ENCODE measurements around the gene TANGO2. TPM values are rescaled to one million over a fixed set of nuclear protein-coding genes. Genes with fewer than 3 reads are reported as not detected.

Gene TANGO2
- total and polyA plus RNA-seq, 2 of the 8 experiments (the other 6 are each of a cell fraction or from before 2014, with no cell fraction given): 10.1 to 18.4 TPM

DNA sequence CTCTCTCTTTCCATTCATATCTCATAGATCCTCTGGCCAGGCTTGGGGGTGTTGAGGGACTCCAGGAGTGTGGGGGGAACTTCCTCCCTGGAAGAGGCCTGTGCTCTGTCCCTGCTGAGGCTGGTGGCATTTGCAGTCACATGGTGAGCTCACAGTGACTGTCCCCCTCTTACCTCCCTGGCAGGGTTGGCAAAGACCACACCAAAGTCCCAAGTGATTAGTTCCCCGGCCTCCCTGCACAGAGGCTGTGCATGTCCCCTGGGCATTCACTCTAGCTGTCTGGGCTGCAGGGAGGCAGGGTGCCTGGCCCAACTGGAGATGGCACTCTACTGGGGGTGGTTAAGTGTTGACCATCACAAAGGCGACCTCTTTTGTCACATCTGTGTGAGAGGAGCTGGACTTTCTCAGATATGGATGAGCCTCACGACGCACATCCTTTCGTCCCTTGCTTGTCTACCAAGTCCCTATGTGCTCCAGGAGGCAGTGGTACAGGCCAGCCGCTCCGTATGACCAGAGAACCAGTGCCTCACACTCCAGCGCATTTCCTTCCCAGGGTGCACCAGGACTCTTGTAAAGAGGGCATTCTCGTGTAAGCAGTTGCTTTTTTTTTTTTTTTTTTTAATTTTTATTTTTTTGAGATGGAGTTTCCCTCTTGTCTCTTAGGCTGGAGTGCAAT is 8.8 kb downstream of the TANGO2 start (continued):
- TF ChIP-seq, protein P1, sequence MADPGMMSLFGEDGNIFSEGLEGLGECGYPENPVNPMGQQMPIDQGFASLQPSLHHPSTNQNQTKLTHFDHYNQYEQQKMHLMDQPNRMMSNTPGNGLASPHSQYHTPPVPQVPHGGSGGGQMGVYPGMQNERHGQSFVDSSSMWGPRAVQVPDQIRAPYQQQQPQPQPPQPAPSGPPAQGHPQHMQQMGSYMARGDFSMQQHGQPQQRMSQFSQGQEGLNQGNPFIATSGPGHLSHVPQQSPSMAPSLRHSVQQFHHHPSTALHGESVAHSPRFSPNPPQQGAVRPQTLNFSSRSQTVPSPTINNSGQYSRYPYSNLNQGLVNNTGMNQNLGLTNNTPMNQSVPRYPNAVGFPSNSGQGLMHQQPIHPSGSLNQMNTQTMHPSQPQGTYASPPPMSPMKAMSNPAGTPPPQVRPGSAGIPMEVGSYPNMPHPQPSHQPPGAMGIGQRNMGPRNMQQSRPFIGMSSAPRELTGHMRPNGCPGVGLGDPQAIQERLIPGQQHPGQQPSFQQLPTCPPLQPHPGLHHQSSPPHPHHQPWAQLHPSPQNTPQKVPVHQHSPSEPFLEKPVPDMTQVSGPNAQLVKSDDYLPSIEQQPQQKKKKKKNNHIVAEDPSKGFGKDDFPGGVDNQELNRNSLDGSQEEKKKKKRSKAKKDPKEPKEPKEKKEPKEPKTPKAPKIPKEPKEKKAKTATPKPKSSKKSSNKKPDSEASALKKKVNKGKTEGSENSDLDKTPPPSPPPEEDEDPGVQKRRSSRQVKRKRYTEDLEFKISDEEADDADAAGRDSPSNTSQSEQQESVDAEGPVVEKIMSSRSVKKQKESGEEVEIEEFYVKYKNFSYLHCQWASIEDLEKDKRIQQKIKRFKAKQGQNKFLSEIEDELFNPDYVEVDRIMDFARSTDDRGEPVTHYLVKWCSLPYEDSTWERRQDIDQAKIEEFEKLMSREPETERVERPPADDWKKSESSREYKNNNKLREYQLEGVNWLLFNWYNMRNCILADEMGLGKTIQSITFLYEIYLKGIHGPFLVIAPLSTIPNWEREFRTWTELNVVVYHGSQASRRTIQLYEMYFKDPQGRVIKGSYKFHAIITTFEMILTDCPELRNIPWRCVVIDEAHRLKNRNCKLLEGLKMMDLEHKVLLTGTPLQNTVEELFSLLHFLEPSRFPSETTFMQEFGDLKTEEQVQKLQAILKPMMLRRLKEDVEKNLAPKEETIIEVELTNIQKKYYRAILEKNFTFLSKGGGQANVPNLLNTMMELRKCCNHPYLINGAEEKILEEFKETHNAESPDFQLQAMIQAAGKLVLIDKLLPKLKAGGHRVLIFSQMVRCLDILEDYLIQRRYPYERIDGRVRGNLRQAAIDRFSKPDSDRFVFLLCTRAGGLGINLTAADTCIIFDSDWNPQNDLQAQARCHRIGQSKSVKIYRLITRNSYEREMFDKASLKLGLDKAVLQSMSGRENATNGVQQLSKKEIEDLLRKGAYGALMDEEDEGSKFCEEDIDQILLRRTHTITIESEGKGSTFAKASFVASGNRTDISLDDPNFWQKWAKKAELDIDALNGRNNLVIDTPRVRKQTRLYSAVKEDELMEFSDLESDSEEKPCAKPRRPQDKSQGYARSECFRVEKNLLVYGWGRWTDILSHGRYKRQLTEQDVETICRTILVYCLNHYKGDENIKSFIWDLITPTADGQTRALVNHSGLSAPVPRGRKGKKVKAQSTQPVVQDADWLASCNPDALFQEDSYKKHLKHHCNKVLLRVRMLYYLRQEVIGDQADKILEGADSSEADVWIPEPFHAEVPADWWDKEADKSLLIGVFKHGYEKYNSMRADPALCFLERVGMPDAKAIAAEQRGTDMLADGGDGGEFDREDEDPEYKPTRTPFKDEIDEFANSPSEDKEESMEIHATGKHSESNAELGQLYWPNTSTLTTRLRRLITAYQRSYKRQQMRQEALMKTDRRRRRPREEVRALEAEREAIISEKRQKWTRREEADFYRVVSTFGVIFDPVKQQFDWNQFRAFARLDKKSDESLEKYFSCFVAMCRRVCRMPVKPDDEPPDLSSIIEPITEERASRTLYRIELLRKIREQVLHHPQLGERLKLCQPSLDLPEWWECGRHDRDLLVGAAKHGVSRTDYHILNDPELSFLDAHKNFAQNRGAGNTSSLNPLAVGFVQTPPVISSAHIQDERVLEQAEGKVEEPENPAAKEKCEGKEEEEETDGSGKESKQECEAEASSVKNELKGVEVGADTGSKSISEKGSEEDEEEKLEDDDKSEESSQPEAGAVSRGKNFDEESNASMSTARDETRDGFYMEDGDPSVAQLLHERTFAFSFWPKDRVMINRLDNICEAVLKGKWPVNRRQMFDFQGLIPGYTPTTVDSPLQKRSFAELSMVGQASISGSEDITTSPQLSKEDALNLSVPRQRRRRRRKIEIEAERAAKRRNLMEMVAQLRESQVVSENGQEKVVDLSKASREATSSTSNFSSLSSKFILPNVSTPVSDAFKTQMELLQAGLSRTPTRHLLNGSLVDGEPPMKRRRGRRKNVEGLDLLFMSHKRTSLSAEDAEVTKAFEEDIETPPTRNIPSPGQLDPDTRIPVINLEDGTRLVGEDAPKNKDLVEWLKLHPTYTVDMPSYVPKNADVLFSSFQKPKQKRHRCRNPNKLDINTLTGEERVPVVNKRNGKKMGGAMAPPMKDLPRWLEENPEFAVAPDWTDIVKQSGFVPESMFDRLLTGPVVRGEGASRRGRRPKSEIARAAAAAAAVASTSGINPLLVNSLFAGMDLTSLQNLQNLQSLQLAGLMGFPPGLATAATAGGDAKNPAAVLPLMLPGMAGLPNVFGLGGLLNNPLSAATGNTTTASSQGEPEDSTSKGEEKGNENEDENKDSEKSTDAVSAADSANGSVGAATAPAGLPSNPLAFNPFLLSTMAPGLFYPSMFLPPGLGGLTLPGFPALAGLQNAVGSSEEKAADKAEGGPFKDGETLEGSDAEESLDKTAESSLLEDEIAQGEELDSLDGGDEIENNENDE (IDR thresholded peaks at IDR 0.05; ENCODE audit: insufficient replicate concordance, low read length): no peak
- no peak for TF ChIP-seq BCL11A (IDR thresholded peaks at IDR 0.05; ENCODE audit: low read depth in 2 of 2, low read length in 2 of 2)
- TF ChIP-seq CHD2 (IDR thresholded peaks at IDR 0.05; ENCODE audit: low read length): no peak
- TF ChIP-seq EP300 (IDR thresholded peaks at IDR 0.05; ENCODE audit: borderline replicate concordance in 1 of 2, low read depth in 2 of 2, low read length in 2 of 2): no peak
- no peak for TF ChIP-seq KDM4A (IDR thresholded peaks at IDR 0.05; ENCODE audit: low read depth, low read length, severe bottlenecking)
- no peak for TF ChIP-seq JUN (IDR thresholded peaks at IDR 0.05; ENCODE audit: low read depth, low read length)
- no peak for TF ChIP-seq HDAC6 (IDR thresholded peaks at IDR 0.05; ENCODE audit: low read depth, low read length)

Data from H1 (cell line).